ENCODE measurements around the gene PKD2.
"Not testable (repeated sequence)": the region's sequence is repeated elsewhere in the genome, so short reads cannot be mapped to it uniquely, and the experiment has no call there.

Gene PKD2

GRCh38 chr4:88021824-88022223 lies 14.4 kb downstream of the PKD2 start:
- no peak overlapping the region for H3K9ac ChIP-seq
- H3K36me3 ChIP-seq, result peaks cover 64 to 100% (median 98%) of the 10 kb centered on the region in 11 experiments
- peak overlapping the region in 4 of 11 experiments; percentile 4 to 33 (median 22); a peak in 4 of 22 replicates for H3K4me2 ChIP-seq
- peaks cover 2 to 36% (median 10%) of the 10 kb centered on the region in 10 experiments; a peak in 18 of 20 replicates for H3K4me1 ChIP-seq
- TF ChIP-seq Cebpa-rat (IDR thresholded peaks at IDR 0.05), result no peak
- H3K27me3 ChIP-seq, result no peaks in the 10 kb centered on the region
- H3K9me3 ChIP-seq (replicated peaks in 1 of 11), result peaks cover 29 to 57% (median 50%) of the 10 kb centered on the region in 11 experiments
- peak overlapping the region in 1 of 11 experiments; percentile 12; a peak in 1 of 22 replicates for H3K27ac ChIP-seq
- peaks cover 0 to 37% (median 21%) of the 10 kb centered on the region in 11 experiments; a peak in 11 of 22 replicates for H4K20me1 ChIP-seq
- H3K4me3 ChIP-seq, result no peak overlapping the region

GRCh38 chr4:88022289-88022688 lies 14.9 kb downstream of the PKD2 start:
- Histone ChIP-seq H3K4me2 (peak overlapping the region in 4 of 11 experiments; percentile 4 to 33 (median 22); a peak in 4 of 22 replicates), H3K27me3 (no peaks in the 10 kb centered on the region), H3K4me1 (peaks cover 7 to 39% (median 14%) of the 10 kb centered on the region in 10 experiments; a peak in 19 of 20 replicates), H4K20me1 (peaks cover 0 to 33% (median 18%) of the 10 kb centered on the region in 11 experiments; a peak in 11 of 22 replicates), H3K4me3 (no peak overlapping the region), H3K27ac (peak overlapping the region in 1 of 11 experiments; percentile 12; a peak in 1 of 22 replicates), H3K36me3 (peaks cover 68 to 100% (median 98%) of the 10 kb centered on the region in 11 experiments), H3K9ac (no peak overlapping the region), H3K9me3 (replicated peaks in 1 of 11) (peaks cover 34 to 61% (median 55%) of the 10 kb centered on the region in 11 experiments)
- no peak for TF ChIP-seq Cebpa-rat (IDR thresholded peaks at IDR 0.05)

GRCh38 chr4:88025868-88026661 lies 18.6 kb downstream of the PKD2 start:
- Histone ChIP-seq H3K4me1 (peaks cover 39 to 49% (median 44%) of the 10 kb centered on the region in 10 experiments), H3K27ac (peak overlapping the region in 3 of 11 experiments; percentile 73 to 80 (median 78); a peak in 4 of 22 replicates), H3K9me3 (replicated peaks in 1 of 11) (peaks cover 41 to 63% (median 56%) of the 10 kb centered on the region in 11 experiments), H3K4me2 (peak overlapping the region in 1 of 11 experiments; percentile 49; a peak in 1 of 22 replicates), H3K36me3 (peaks cover 74 to 99% (median 89%) of the 10 kb centered on the region in 11 experiments), H3K4me3 (peak overlapping the region in 4 of 10 experiments; percentile 8 to 27 (median 22); a peak in 5 of 20 replicates)
- H3K27me3 ChIP-seq, H3K9ac ChIP-seq, H4K20me1 ChIP-seq: not testable (repeated sequence)

- Histone ChIP-seq H4K20me1 (peaks cover 0 to 7% (median under 1%) of the 10 kb centered on the region in 11 experiments; a peak in 5 of 22 replicates), H3K27me3 (no peaks in the 10 kb centered on the region), H3K4me2 (peak overlapping the region; percentile 20 to 66 (median 47)), H3K9me3 (replicated peaks in 1 of 11) (peaks cover 41 to 50% (median 45%) of the 10 kb centered on the region in 11 experiments), H3K9ac (peak overlapping the region in 5 of 11 experiments; percentile 24 to 57 (median 41); a peak in 8 of 22 replicates), H3K4me3 (peak overlapping the region in 1 of 10 experiments; percentile 23; a peak in 1 of 20 replicates), H3K4me1 (peaks cover 29 to 48% (median 41%) of the 10 kb centered on the region in 10 experiments), H3K36me3 (peaks cover 69 to 95% (median 82%) of the 10 kb centered on the region in 11 experiments), H3K27ac (peak overlapping the region in 10 of 11 experiments; percentile 23 to 80 (median 72); a peak in 19 of 22 replicates)
- peak in 2 of 11 experiments; percentile 19 to 35; a peak in 1 of 22 replicates for TF ChIP-seq Cebpa-rat (IDR thresholded peaks at IDR 0.05)
Observed at GRCh38 chr4:88027611-88028608, 20.5 kb downstream of the PKD2 start.

- H3K36me3 ChIP-seq, result peaks cover 62 to 95% (median 80%) of the 10 kb centered on the region in 11 experiments
- H3K27me3 ChIP-seq, result no peaks in the 10 kb centered on the region
- H3K4me2 ChIP-seq, result peak overlapping the region; percentile 20 to 66 (median 49); a peak in 21 of 22 replicates
- H3K27ac ChIP-seq, result peak overlapping the region in 9 of 11 experiments; percentile 23 to 80 (median 72); a peak in 17 of 22 replicates
- H3K9me3 ChIP-seq (replicated peaks in 1 of 11), result peaks cover 30 to 41% (median 38%) of the 10 kb centered on the region in 11 experiments
- H3K4me3 ChIP-seq, result no peak overlapping the region
- TF ChIP-seq Cebpa-rat (IDR thresholded peaks at IDR 0.05), result no peak
- peaks cover 0 to 13% (median 6%) of the 10 kb centered on the region in 11 experiments; a peak in 8 of 22 replicates for H4K20me1 ChIP-seq
- peak overlapping the region in 3 of 11 experiments; percentile 28 to 43 (median 36); a peak in 5 of 22 replicates for H3K9ac ChIP-seq
- peaks cover 28 to 48% (median 41%) of the 10 kb centered on the region in 10 experiments for H3K4me1 ChIP-seq
Observed at GRCh38 chr4:88028946-88029345, 21.5 kb downstream of the PKD2 start.

GRCh38 chr4:88029556-88029955 lies 22.1 kb downstream of the PKD2 start:
- Histone ChIP-seq H3K4me1 (peaks cover 28 to 48% (median 41%) of the 10 kb centered on the region in 10 experiments), H3K9ac (peak overlapping the region in 2 of 11 experiments; percentile 18 to 36; a peak in 2 of 22 replicates), H3K36me3 (peaks cover 58 to 95% (median 81%) of the 10 kb centered on the region in 11 experiments), H3K27me3 (no peaks in the 10 kb centered on the region), H3K27ac (peak overlapping the region in 9 of 11 experiments; percentile 23 to 80 (median 72); a peak in 17 of 22 replicates), H3K4me3 (no peak overlapping the region), H4K20me1 (peaks cover 0 to 16% (median 8%) of the 10 kb centered on the region in 11 experiments; a peak in 8 of 22 replicates), H3K4me2 (peak overlapping the region in 10 of 11 experiments; percentile 20 to 66 (median 44); a peak in 15 of 22 replicates), H3K9me3 (replicated peaks in 1 of 11) (peaks cover 24 to 34% (median 32%) of the 10 kb centered on the region in 11 experiments)
- no peak for TF ChIP-seq Cebpa-rat (IDR thresholded peaks at IDR 0.05)

GRCh38 chr4:88030565-88031310 lies 23.3 kb downstream of the PKD2 start:
- Histone ChIP-seq H3K27me3 (no peaks in the 10 kb centered on the region), H3K9ac (no peak overlapping the region; a peak in 1 of 22 replicates), H4K20me1 (peaks cover 0 to 21% (median 8%) of the 10 kb centered on the region in 11 experiments; a peak in 9 of 22 replicates), H3K36me3 (peaks cover 50 to 95% (median 80%) of the 10 kb centered on the region in 11 experiments), H3K9me3 (replicated peaks in 1 of 11) (peaks cover 12 to 23% (median 20%) of the 10 kb centered on the region in 11 experiments), H3K4me2 (peak overlapping the region in 6 of 11 experiments; percentile 8 to 63 (median 44); a peak in 8 of 22 replicates), H3K4me3 (no peak overlapping the region), H3K27ac (peak overlapping the region in 8 of 11 experiments; percentile 23 to 80 (median 72); a peak in 12 of 22 replicates), H3K4me1 (peaks cover 32 to 48% (median 41%) of the 10 kb centered on the region in 10 experiments)
- no peak for TF ChIP-seq Cebpa-rat (IDR thresholded peaks at IDR 0.05)
